ENCODE data around the gene PPP2R5C.

PPP2R5C gene

GRCh38 chr14:101840649-101841369, 79.3 kb downstream of the PPP2R5C start:
- no peak for DNase-seq (ENCODE audit: low read depth)

- DNase-seq (ENCODE audit: low read depth): no peak
These were observed 81.5 kb downstream of the PPP2R5C start for GRCh38 chr14:101843038-101843437.

- DNase-seq (ENCODE audit: low read depth): no peak
These were observed 82.2 kb downstream of the PPP2R5C start for GRCh38 chr14:101843665-101844064.

- no peak for DNase-seq (ENCODE audit: low read depth)
These were observed 82.7 kb downstream of the PPP2R5C start for GRCh38 chr14:101844219-101844618.

GRCh38 chr14:101844751-101845150, 83.2 kb downstream of the PPP2R5C start:
- DNase-seq (ENCODE audit: low read depth): no peak

GRCh38 chr14:101845496-101845895, 84.0 kb downstream of the PPP2R5C start:
- no peak for DNase-seq (ENCODE audit: low read depth)

GRCh38 chr14:101845896-101846295, 84.4 kb downstream of the PPP2R5C start:
- no peak for DNase-seq (ENCODE audit: low read depth)

GRCh38 chr14:101849125-101849524, 87.6 kb downstream of the PPP2R5C start:
- DNase-seq (ENCODE audit: low read depth): no peak

- no peak for DNase-seq (ENCODE audit: low read depth)
These were observed 88.1 kb downstream of the PPP2R5C start for GRCh38 chr14:101849640-101850039.

- no peak for DNase-seq (ENCODE audit: low read depth)
These were observed 89.7 kb downstream of the PPP2R5C start for GRCh38 chr14:101851183-101851582.

GRCh38 chr14:101851736-101852405, 90.4 kb downstream of the PPP2R5C start:
- DNase-seq (ENCODE audit: low read depth): no peak

- DNase-seq (ENCODE audit: low read depth): no peak
These were observed 91.3 kb downstream of the PPP2R5C start for GRCh38 chr14:101852785-101853184.

- DNase-seq (ENCODE audit: low read depth): no peak
These were observed 92.0 kb downstream of the PPP2R5C start for GRCh38 chr14:101853455-101854018.

GRCh38 chr14:101854366-101854765, 92.9 kb downstream of the PPP2R5C start:
- no peak for DNase-seq (ENCODE audit: low read depth)

- no peak for DNase-seq (ENCODE audit: low read depth)
These were observed 94.4 kb downstream of the PPP2R5C start for GRCh38 chr14:101855958-101856357.

- DNase-seq (ENCODE audit: low read depth): no peak
These were observed 95.0 kb downstream of the PPP2R5C start for GRCh38 chr14:101856536-101856935.

- no peak for DNase-seq (ENCODE audit: low read depth)
These were observed 95.7 kb downstream of the PPP2R5C start for GRCh38 chr14:101857226-101857625.

- DNase-seq (ENCODE audit: low read depth): no peak
These were observed 97.5 kb downstream of the PPP2R5C start for GRCh38 chr14:101858791-101859537.

GRCh38 chr14:101859538-101859902, 98.0 kb downstream of the PPP2R5C start:
- no peak for DNase-seq (ENCODE audit: low read depth)

- DNase-seq (ENCODE audit: low read depth): no peak
These were observed 98.4 kb downstream of the PPP2R5C start for GRCh38 chr14:101859958-101860357.

GRCh38 chr14:101861464-101861863, 100.0 kb downstream of the PPP2R5C start:
- DNase-seq (ENCODE audit: low read depth): no peak

GRCh38 chr14:101862177-101862576, 100.7 kb downstream of the PPP2R5C start:
- no peak for DNase-seq (ENCODE audit: low read depth)

GRCh38 chr14:101862711-101863110, 101.2 kb downstream of the PPP2R5C start:
- no peak for DNase-seq (ENCODE audit: low read depth)
